Panc1 (cell line): ENCODE data around the gene USP24. TPM values are rescaled to one million over a fixed set of nuclear protein-coding genes. Genes with fewer than 3 reads are reported as not detected.
A peak's percentile ranks its signal among the peaks of the same experiment; 100 is the strongest.

ENCODE experiments used
- ATAC-seq: fragments of 200-7000 bp; cut with Tn5 transposase; 2 replicates; pipeline ENCODE4 v1.9.1; 2020; ENCODE audit warnings: mild to moderate bottlenecking, moderate library complexity
- BruUV-seq: library from RNA; stranded (reverse); fragments of 400-500 nt; replicated peaks from 2 replicates; lab custom pipeline; 2021; lab: Mats Ljungman, UMichigan
- CTCF ChIA-PET: fragments of 300-600 bp; sonication (Branson Sonifier 250); formaldehyde crosslinking; loops from one replicate; lab custom pipeline; 2022; ENCODE audit warnings: antibody characterized with exemption; lab: Charles Lee
- POLR2A ChIA-PET: fragments of 300-600 bp; sonication (Branson Sonifier 250); formaldehyde crosslinking; loops from one replicate; lab custom pipeline; 2022; ENCODE audit warnings: antibody characterized with exemption; lab: Charles Lee
- DNase-seq: peaks from one replicate; pipeline ENCODE4 v3.0.0-alpha.2; 2010; ENCODE audit warnings: low read depth, low spot score
- H3K27ac ChIP-seq: 2 replicates; pipeline ENCODE4 v1.5.1; 2011; ENCODE audit warnings: mild to moderate bottlenecking, low read length, inconsistent platforms
- H3K27me3 ChIP-seq: fragments of 200-500 bp; sonication (Bioruptor generic); 2 replicates; pipeline ENCODE4 v1.6.0; 2014; ENCODE audit warnings: low read length, inconsistent platforms; ENCODE audit not compliant: control insufficient read depth, insufficient read depth
- H3K36me3 ChIP-seq: fragments of 200-500 bp; sonication (Bioruptor generic); 2 replicates; pipeline ENCODE4 v1.5.1; 2014; ENCODE audit warnings: inconsistent platforms, mild to moderate bottlenecking, low read length, moderate library complexity; ENCODE audit not compliant: control insufficient read depth, insufficient read depth
- H3K4me1 ChIP-seq: 2 replicates; pipeline ENCODE4 v1.5.1; 2011; ENCODE audit warnings: inconsistent platforms, mild to moderate bottlenecking, low read length, moderate library complexity; ENCODE audit not compliant: control insufficient read depth, insufficient read depth
- H3K4me3 ChIP-seq, 2 experiments: 2 replicates each; pipeline ENCODE4 v1.5.1; 2011 to 2012; ENCODE audit warnings: low read depth in 2 of 2, low read length in 2 of 2, mild to moderate bottlenecking in 2 of 2, inconsistent platforms in 1 of 2, moderate library complexity in 1 of 2
- H3K9me3 ChIP-seq: fragments of 200-500 bp; sonication (Bioruptor generic); 2 replicates; pipeline ENCODE4 v1.5.1; 2014; ENCODE audit warnings: low read depth, mild to moderate bottlenecking, inconsistent platforms, low read length, moderate library complexity; ENCODE audit not compliant: control insufficient read depth, insufficient read depth
- POLR2AphosphoS5 ChIP-seq: IDR thresholded peaks from 2 replicates; pipeline ENCODE4 v1.6.1; 2012; ENCODE audit warnings: mild to moderate bottlenecking, low read depth, low read length, moderate library complexity
- REST ChIP-seq, 2 experiments: IDR thresholded peaks; 2 replicates each; pipeline ENCODE4 v1.6.1; 2011 to 2012; ENCODE audit warnings: low read depth in 2 of 2, control low read depth in 1 of 2, low read length in 1 of 2, mild to moderate bottlenecking in 1 of 2, moderate library complexity in 1 of 2; ENCODE audit not compliant: insufficient read depth in 1 of 2
- SIN3A ChIP-seq: IDR thresholded peaks from 2 replicates; pipeline ENCODE4 v1.6.1; 2012; ENCODE audit warnings: low read depth, mild to moderate bottlenecking, low read length, moderate library complexity, borderline replicate concordance; ENCODE audit not compliant: insufficient read depth
- TCF7L2 ChIP-seq: IDR thresholded peaks from 2 replicates; pipeline ENCODE4 v1.6.1; 2011; ENCODE audit warnings: mild to moderate bottlenecking, low read depth, low read length, inconsistent platforms
- in situ Hi-C: cut with HindIII; loops from 2 replicates; pipeline ENCODE4 v1.10.0; 2016; ENCODE audit warnings: low sequenced_read_pairs, low pct_unique_long_range_greater_than_20kb
- intact Hi-C: fragments of 100-400 bp; cut with micrococcal nuclease; formaldehyde crosslinking; loops from one replicate; pipeline ENCODE4 v1.10.0; 2022; ENCODE audit not compliant: unreplicated experiment
- total RNA-seq: library from RNA; stranded (reverse); gene quantifications from one replicate; pipeline ENCODE4 v1.2.1, GENCODE V29; 2021; ENCODE audit not compliant: unreplicated experiment
- TF ChIP-seq, protein P1 (sequence below): fragments of 450-650 bp; IDR thresholded peaks from 2 replicates; pipeline ENCODE4 v1.5.1; 2017; ENCODE audit warnings: mild to moderate bottlenecking

USP24 gene
- total RNA-seq, 1 experiment from 2014 or later = 52.2 TPM

DNA sequence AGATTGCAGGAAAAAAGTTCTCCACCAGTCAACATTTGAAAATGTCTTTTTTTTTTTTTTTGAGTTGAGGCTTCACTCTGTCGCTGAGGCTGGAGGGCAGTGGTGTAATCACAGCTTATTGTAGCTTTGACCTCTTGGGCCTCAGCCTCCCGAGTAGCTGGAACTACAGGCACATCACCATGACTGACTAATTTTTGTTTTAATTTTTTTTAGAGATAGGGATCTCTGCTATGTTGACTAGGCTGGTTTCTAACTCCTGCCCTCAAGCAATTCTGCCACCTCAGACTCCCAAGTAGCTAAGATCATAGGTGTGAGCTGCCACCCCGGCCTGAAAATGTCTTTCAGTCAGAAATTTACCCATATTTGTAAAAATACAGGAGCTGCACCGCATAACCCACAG lies 30.6 kb upstream of the USP24 start:
- Histone ChIP-seq H3K36me3 (no peaks in the 10 kb centered on the region), H3K4me1 (no peaks in the 10 kb centered on the region), H3K4me3 (no peak overlapping the region), H3K9me3 (no peaks in the 10 kb centered on the region), H3K27me3 (no peaks in the 10 kb centered on the region), H3K27ac (no peak overlapping the region; the same call in 1 of the 2 replicates)
- CTCF ChIA-PET = no interaction called here
- intact Hi-C loops = no loop called here
- DNase-seq = no peak
- TF ChIP-seq TCF7L2 = no peak
- TF ChIP-seq REST (IDR thresholded peaks at IDR 0.05; ENCODE audit: insufficient read depth in 1 of 2, low read depth in 2 of 2, low read length in 1 of 2) = no peak
- no peak for TF ChIP-seq SIN3A
- no peak for TF ChIP-seq POLR2AphosphoS5
- TF ChIP-seq, protein P1, sequence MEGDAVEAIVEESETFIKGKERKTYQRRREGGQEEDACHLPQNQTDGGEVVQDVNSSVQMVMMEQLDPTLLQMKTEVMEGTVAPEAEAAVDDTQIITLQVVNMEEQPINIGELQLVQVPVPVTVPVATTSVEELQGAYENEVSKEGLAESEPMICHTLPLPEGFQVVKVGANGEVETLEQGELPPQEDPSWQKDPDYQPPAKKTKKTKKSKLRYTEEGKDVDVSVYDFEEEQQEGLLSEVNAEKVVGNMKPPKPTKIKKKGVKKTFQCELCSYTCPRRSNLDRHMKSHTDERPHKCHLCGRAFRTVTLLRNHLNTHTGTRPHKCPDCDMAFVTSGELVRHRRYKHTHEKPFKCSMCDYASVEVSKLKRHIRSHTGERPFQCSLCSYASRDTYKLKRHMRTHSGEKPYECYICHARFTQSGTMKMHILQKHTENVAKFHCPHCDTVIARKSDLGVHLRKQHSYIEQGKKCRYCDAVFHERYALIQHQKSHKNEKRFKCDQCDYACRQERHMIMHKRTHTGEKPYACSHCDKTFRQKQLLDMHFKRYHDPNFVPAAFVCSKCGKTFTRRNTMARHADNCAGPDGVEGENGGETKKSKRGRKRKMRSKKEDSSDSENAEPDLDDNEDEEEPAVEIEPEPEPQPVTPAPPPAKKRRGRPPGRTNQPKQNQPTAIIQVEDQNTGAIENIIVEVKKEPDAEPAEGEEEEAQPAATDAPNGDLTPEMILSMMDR = no peak
- ATAC-seq = peak; percentile 93
- in situ Hi-C loops = no loop called here
- POLR2A ChIA-PET = interaction anchor here (0.6 kb wide), 1 partner anchor 124 kb away, joined by 3 read pairs; no protein-coding TSS in a partner anchor
- BruUV-seq = no TSS peak

DNA sequence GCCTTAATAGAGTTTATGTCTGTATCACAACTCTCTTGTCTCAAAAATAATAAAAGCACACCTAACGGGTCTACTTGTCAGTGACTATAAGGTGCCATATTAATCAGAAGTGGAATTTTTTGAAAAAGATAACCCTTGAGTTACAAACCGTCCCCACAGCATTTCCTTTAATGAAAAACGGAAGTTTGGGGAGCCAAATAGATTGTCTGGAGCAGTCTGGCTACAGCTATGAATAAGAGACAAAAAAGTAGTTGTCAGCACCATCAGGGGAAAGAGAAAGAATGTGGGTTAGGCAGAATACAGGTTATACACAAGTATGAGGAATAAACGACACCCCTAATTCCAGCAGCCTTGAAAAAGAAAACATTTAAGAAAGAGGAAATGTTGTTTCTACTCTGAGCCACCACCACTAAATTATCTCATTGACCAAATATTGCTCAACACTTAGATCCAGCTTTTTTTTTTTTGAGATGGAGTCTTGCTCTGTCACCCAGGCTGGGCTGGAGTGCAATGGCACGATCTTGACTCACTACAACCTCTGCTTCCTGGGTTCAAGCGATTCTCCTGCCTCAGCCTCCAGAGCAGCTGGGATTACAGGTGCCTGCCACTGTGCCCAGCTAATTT lies 29.4 kb upstream of the USP24 start:
- ATAC-seq (no peak), DNase-seq (no peak)

GRCh38 chr1:55243655-55244054 lies 28.5 kb upstream of the USP24 start:
- Histone ChIP-seq H3K4me3 (no peak overlapping the region), H3K9me3 (no peaks in the 10 kb centered on the region), H3K4me1 (no peaks in the 10 kb centered on the region), H3K27ac (no peak overlapping the region), H3K36me3 (no peaks in the 10 kb centered on the region), H3K27me3 (no peaks in the 10 kb centered on the region)
- ATAC-seq (no peak), DNase-seq (no peak)
- POLR2A ChIA-PET = no interaction called here
- TF ChIP-seq REST (IDR thresholded peaks at IDR 0.05; ENCODE audit: insufficient read depth in 1 of 2, low read depth in 2 of 2, low read length in 1 of 2) (no peak), SIN3A (no peak), TCF7L2 (no peak), POLR2AphosphoS5 (no peak)
- TF ChIP-seq, protein P1 = no peak
- in situ Hi-C loops (no loop called here), intact Hi-C loops (no loop called here)
- CTCF ChIA-PET = no interaction called here
- BruUV-seq = no TSS peak

More for the DNA sequence above, 29.4 kb upstream of the USP24 start:
- TF ChIP-seq POLR2AphosphoS5 (no peak), SIN3A (no peak), TCF7L2 (no peak)
- Histone ChIP-seq H3K27me3 (no peaks in the 10 kb centered on the region), H3K27ac (no peak overlapping the region), H3K4me1 (no peaks in the 10 kb centered on the region), H3K36me3 (no peaks in the 10 kb centered on the region), H3K9me3 (no peaks in the 10 kb centered on the region), H3K4me3 (no peak overlapping the region)
- no TSS peak for BruUV-seq
- in situ Hi-C loops = no loop called here
- intact Hi-C loops = no loop called here
- ChIA-PET POLR2A (no interaction called here), CTCF (no interaction called here)
